Mesodermal cell (in vitro differentiated cells): Measurements from ENCODE around the gene SNRPA.
"Not testable (repeated sequence)": the region's sequence is repeated elsewhere in the genome, so short reads cannot be mapped to it uniquely, and the experiment has no call there.

Experiments used
- H3K27ac ChIP-seq: 2 replicates; pipeline ENCODE4 v1.7.0; 2013; ENCODE audit warnings: mild to moderate bottlenecking, low read depth, low read length, moderate library complexity; ENCODE audit not compliant: severe bottlenecking
- H3K36me3 ChIP-seq: 2 replicates; pipeline ENCODE4 v1.7.1; 2013; ENCODE audit warnings: mild to moderate bottlenecking, low read length, moderate library complexity; ENCODE audit not compliant: control insufficient read depth, insufficient read depth
- H3K4me1 ChIP-seq: one replicate; pipeline ENCODE4 v1.7.1; 2013; ENCODE audit warnings: mild to moderate bottlenecking, low read length; ENCODE audit not compliant: insufficient read depth, control insufficient read depth, poor library complexity, severe bottlenecking
- H3K4me3 ChIP-seq: 2 replicates; pipeline ENCODE4 v1.7.0; 2013; ENCODE audit warnings: low read length, control low read depth, mild to moderate bottlenecking; ENCODE audit not compliant: insufficient read depth, poor library complexity, severe bottlenecking; ENCODE audit errors: extremely low read depth
- H3K9me3 ChIP-seq: 2 replicates; pipeline ENCODE4 v1.7.1; 2013; ENCODE audit warnings: mild to moderate bottlenecking, low read length, moderate library complexity; ENCODE audit not compliant: control insufficient read depth
- WGBS, 2 experiments: methylation state at CpG; one replicate each; pipeline ENCODE4 v1.1.5; 2013; ENCODE audit warnings: missing lambda C conversion rate in 2 of 2; ENCODE audit not compliant: insufficient coverage in 2 of 2; 5-methylcytosine and 5-hydroxymethylcytosine counted together

SNRPA gene

GRCh38 chr19:40723661-40724254 is 27.2 kb upstream of the SNRPA start:
- 81 to 100% methylated on average over 3 of the region's 5 CpGs for WGBS, 2 experiments
- H3K4me1 ChIP-seq, result peaks cover 5% of the 10 kb centered on the region
- no peak overlapping the region for H3K27ac ChIP-seq
- H3K9me3 ChIP-seq, result no peaks in the 10 kb centered on the region
- H3K36me3 ChIP-seq, result peaks cover 68% of the 10 kb centered on the region
- no peak overlapping the region for H3K4me3 ChIP-seq

GRCh38 chr19:40724315-40724714 is 26.7 kb upstream of the SNRPA start:
- no peaks in the 10 kb centered on the region for H3K9me3 ChIP-seq
- H3K4me1 ChIP-seq, result peaks cover 5% of the 10 kb centered on the region
- WGBS, 2 experiments, result 92 to 100% methylated on average over 2 to 3 of the region's 4 CpGs
- no peak overlapping the region for H3K4me3 ChIP-seq
- no peak overlapping the region for H3K27ac ChIP-seq
- H3K36me3 ChIP-seq, result peaks cover 73% of the 10 kb centered on the region

GRCh38 chr19:40724855-40725254 is 26.1 kb upstream of the SNRPA start:
- H3K9me3 ChIP-seq, result no peaks in the 10 kb centered on the region
- H3K27ac ChIP-seq, result no peak overlapping the region
- no peak overlapping the region for H3K4me3 ChIP-seq
- peaks cover 78% of the 10 kb centered on the region for H3K36me3 ChIP-seq
- peaks cover 5% of the 10 kb centered on the region for H3K4me1 ChIP-seq
- WGBS, 2 experiments, result 89 to 100% methylated on average over 3 of the region's 3 CpGs

GRCh38 chr19:40726279-40726678 is 24.7 kb upstream of the SNRPA start:
- peaks cover 85% of the 10 kb centered on the region for H3K36me3 ChIP-seq

GRCh38 chr19:40730065-40730464 is 20.9 kb upstream of the SNRPA start:
- peaks cover 96% of the 10 kb centered on the region for H3K36me3 ChIP-seq
- not testable (repeated sequence) for H3K9me3 ChIP-seq, H3K27ac ChIP-seq, H3K4me3 ChIP-seq, H3K4me1 ChIP-seq
- WGBS, 2 experiments, result 92 to 94% methylated on average over 3 to 5 of the region's 5 CpGs

More at GRCh38 chr19:40726279-40726678, 24.7 kb upstream of the SNRPA start:
- WGBS, 2 experiments, result 98 to 100% methylated on average over 1 to 3 of the region's 4 CpGs
- Histone ChIP-seq H3K4me3 (no peak overlapping the region), H3K27ac (no peak overlapping the region), H3K9me3 (no peaks in the 10 kb centered on the region), H3K4me1 (no peaks in the 10 kb centered on the region)

GRCh38 chr19:40732304-40732703 is 18.7 kb upstream of the SNRPA start:
- not testable (repeated sequence) for H3K4me1 ChIP-seq, H3K9me3 ChIP-seq, H3K4me3 ChIP-seq, H3K27ac ChIP-seq
- WGBS, 2 experiments, result 94 to 100% methylated on average over 3 to 8 of the region's 16 CpGs
- H3K36me3 ChIP-seq, result peaks cover 98% of the 10 kb centered on the region

DNA sequence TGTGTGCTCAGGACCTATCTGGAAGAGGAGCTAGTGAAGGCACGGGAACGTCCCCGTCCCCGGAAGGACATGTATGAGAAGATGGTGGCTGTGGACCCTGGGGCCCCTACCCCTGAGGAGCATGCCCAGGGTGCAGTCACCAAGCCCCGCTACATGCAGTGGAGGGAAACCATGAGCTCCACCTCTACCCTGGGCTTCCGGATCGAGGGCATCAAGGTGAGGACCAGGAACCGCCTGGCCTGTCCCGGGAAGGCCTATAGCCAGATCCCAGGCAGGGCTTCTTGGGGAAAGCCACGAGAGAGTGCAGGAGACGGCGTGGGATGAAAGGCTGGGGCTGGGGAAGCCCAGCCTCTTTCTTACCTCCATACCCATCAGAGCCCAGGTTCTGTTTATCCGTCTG is 17.9 kb upstream of the SNRPA start:
- Histone ChIP-seq H3K9me3 (no peaks in the 10 kb centered on the region), H3K27ac (no peak overlapping the region), H3K4me1 (no peaks in the 10 kb centered on the region), H3K4me3 (no peak overlapping the region), H3K36me3 (peaks cover 95% of the 10 kb centered on the region)
- 91 to 98% methylated on average over 7 to 11 of the region's 13 CpGs for WGBS, 2 experiments

DNA sequence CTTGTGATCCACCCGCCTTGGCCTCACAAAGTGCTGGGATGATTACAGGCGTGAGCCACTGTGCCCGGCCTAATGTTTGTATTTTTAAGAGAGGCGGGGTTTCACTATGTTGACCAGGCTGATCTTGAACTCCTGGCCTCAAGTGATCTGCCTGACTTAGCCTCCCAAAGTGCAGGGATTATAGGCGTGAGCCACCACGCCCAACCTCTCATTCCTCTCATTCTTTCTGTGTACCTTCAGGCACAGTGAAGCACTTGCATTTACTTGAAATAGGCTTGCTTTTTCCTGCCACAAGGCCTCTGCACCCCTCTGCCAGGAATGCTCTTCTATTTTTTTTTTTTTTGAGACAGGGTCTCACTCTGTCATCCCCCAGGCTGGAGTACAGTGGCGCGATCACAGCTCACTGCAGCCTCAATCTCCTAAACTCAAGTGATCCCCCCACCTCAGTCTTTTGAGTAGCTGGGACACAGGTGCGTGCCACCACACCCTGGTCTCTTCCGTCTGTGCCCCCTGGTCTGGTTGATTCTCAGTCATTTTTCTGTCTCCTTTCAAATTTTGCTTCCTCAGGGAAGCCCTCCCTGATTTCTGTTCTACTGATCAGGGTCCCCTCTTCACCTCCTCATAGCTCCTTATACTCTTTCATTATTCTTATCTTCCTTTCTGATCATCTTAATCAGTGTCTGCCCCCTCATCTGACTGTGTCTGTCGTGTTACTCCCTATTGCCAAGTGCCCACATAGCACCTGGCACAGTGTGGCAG is 15.8 kb upstream of the SNRPA start:
- Histone ChIP-seq H3K27ac (no peak overlapping the region), H3K4me1 (no peaks in the 10 kb centered on the region), H3K36me3 (peaks cover 89% of the 10 kb centered on the region), H3K9me3 (no peaks in the 10 kb centered on the region), H3K4me3 (no peak overlapping the region)
- WGBS, 2 experiments, result 96% methylated on average over 10 to 11 of the region's 11 CpGs

DNA sequence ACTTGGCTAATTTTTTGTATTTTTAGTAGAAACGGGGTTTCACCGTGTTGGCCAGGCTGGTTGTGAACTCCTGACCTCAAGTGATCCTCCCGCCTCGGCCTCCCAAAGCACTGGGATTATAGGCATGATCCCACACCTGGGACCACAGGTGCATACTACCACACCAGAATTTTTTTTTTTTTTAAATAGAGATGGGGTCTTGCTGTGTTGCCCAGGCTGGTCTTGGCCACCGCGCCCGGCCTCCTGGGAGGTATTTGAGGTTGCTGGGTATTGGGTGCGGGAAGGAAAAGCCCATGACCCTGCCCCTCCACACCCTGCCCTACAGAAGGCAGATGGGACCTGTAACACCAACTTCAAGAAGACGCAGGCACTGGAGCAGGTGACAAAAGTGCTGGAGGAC is 14.3 kb upstream of the SNRPA start:
- 94 to 100% methylated on average over 1 to 2 of the region's 9 CpGs for WGBS, 2 experiments
- no peak overlapping the region for H3K4me3 ChIP-seq
- H3K36me3 ChIP-seq, result peaks cover 74% of the 10 kb centered on the region
- no peak overlapping the region for H3K27ac ChIP-seq
- no peaks in the 10 kb centered on the region for H3K4me1 ChIP-seq
- no peaks in the 10 kb centered on the region for H3K9me3 ChIP-seq

GRCh38 chr19:40737102-40737644 is 13.8 kb upstream of the SNRPA start:
- Histone ChIP-seq H3K4me1 (no peaks in the 10 kb centered on the region), H3K27ac (no peak overlapping the region), H3K36me3 (peaks cover 72% of the 10 kb centered on the region), H3K4me3 (no peak overlapping the region), H3K9me3 (no peaks in the 10 kb centered on the region)
- 96 to 97% methylated on average over 9 of the region's 9 CpGs for WGBS, 2 experiments
